ENCODE measurements around the gene EGFLAM.

The EGFLAM gene

DNA sequence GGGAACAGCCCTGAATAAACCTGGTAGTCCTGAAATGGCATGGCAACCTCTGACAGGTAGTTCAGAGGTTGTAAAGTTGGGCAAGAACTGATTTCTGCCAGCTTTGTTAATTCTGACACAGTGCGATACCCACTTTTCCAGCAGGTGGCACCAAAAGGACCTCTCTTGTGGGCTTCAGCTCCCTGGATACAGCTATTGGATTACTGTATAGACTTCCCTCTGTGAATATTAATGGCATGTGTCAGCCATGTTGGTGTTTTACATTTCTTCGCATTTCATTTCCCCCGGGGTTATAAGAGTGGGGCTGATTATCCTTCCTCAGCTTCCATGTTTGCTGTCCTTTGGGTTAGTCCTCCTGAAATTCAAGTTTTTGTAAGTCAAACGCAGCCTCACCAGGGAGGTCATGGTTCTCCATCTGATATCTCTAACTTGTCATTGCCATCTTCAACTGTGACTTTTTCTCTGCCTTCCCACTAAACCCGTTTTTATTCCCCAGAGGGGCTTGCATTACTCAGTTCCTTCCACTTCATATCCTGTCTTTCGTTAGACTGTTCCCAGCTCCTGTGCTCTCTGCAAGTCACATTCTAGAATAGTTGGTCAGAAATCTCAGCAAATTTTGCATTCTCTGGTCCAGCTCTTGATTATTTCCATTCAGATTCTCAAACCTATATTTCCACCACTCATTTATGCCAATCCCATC is 162.5 kb downstream of the EGFLAM start:
- Histone ChIP-seq H3K36me3 (ENCODE audit: control insufficient read depth in 5 of 5, insufficient read depth in 5 of 5, low read length in 5 of 5) (no peaks in the 10 kb centered on the region), H3K4me3 (ENCODE audit: low read depth in 1 of 5, low read length in 5 of 5) (no peak overlapping the region), H3K4me1 (ENCODE audit: control insufficient read depth in 5 of 5, insufficient read depth in 5 of 5, low read length in 5 of 5) (no peaks in the 10 kb centered on the region), H3K27ac (ENCODE audit: low read depth, low read length) (no peak overlapping the region), H3K9ac (ENCODE audit: low read length in 5 of 5) (no peak overlapping the region), H3K27me3 (ENCODE audit: control insufficient read depth in 5 of 5, insufficient read depth in 4 of 5, low read length in 5 of 5) (peaks cover 0 to 4% (median 0%) of the 10 kb centered on the region in 5 donors), H3K9me3 (ENCODE audit: control insufficient read depth in 5 of 5, low read length in 5 of 5) (no peaks in the 10 kb centered on the region)

DNA sequence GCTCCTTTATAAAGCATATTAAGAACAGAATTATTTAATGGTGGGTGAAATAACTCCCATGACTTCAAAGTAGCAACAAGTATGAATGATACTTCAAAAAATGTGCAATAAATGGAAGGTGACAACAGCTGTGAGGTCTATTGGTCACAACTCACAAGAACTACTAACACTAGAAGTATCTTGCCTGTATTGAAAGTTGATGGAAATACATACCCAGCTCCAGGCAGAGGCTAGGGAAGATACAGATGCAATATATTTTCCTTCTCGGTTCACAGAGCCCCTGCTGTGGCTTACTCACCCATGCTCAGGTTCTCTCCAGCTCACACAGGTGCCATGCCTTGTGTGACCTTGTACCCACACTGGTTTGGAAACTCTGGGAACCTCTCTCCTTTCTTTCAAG is 164.3 kb downstream of the EGFLAM start:
- H3K4me1 ChIP-seq (ENCODE audit: control insufficient read depth in 5 of 5, insufficient read depth in 5 of 5, low read length in 5 of 5): no peaks in the 10 kb centered on the region
- no peaks in the 10 kb centered on the region for H3K9me3 ChIP-seq (ENCODE audit: control insufficient read depth in 5 of 5, low read length in 5 of 5)
- H3K36me3 ChIP-seq (ENCODE audit: control insufficient read depth in 5 of 5, insufficient read depth in 5 of 5, low read length in 5 of 5): no peaks in the 10 kb centered on the region
- no peak overlapping the region for H3K9ac ChIP-seq (ENCODE audit: low read length in 5 of 5)
- H3K4me3 ChIP-seq (ENCODE audit: low read depth in 1 of 5, low read length in 5 of 5): no peak overlapping the region
- H3K27me3 ChIP-seq (ENCODE audit: control insufficient read depth in 5 of 5, insufficient read depth in 4 of 5, low read length in 5 of 5): peaks cover 0 to 4% (median 0%) of the 10 kb centered on the region in 5 donors
- no peak overlapping the region for H3K27ac ChIP-seq (ENCODE audit: low read depth, low read length)

DNA sequence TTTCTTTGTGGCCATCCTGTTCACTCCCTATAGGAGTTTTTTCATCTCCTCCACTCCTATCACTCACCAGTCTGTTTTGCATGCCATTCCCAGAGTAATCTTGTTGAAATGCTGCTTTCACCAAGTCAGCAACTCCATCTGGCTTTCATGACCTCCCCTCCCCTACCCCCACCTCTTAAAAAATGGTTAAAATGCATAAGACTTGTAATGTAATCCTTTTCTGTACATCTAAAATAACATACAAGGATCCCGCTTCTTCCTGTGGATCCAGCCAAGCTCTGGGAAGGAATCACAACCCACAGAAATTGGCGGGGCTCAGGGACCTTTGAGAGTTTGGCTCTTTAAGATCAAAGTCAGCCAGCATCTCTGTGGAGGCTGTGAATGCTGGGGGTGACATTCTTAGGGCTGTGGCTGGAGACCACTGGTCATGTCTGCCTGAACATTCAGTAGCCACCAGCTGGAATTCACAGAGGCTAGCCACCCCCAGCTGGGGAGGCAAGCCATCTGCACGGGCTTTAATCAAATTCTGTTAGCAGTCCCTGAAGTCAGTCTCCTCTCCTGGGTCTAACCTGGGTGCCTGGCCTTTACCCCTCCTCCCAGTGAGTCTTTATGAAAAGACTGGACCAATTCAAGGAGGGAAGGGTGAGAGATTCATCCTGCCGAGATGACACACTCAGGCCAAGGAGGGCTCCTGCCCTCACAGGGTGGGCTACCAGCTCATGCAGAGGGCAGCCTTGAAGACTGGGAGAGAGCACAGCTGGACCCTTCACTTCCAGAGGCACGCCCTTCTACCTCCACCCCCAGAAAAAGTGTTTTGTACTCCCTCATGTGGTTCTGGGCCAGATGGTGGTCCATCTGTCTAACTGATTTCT is 165.2 kb downstream of the EGFLAM start:
- no peaks in the 10 kb centered on the region for H3K4me1 ChIP-seq (ENCODE audit: control insufficient read depth in 5 of 5, insufficient read depth in 5 of 5, low read length in 5 of 5)
- no peaks in the 10 kb centered on the region for H3K36me3 ChIP-seq (ENCODE audit: control insufficient read depth in 5 of 5, insufficient read depth in 5 of 5, low read length in 5 of 5)
- no peaks in the 10 kb centered on the region for H3K9me3 ChIP-seq (ENCODE audit: control insufficient read depth in 5 of 5, low read length in 5 of 5)
- no peak overlapping the region for H3K27ac ChIP-seq (ENCODE audit: low read depth, low read length)
- peaks cover 0 to 4% (median 0%) of the 10 kb centered on the region in 5 donors for H3K27me3 ChIP-seq (ENCODE audit: control insufficient read depth in 5 of 5, insufficient read depth in 4 of 5, low read length in 5 of 5)
- no peak overlapping the region for H3K9ac ChIP-seq (ENCODE audit: low read length in 5 of 5)
- H3K4me3 ChIP-seq (ENCODE audit: low read depth in 1 of 5, low read length in 5 of 5): no peak overlapping the region

DNA sequence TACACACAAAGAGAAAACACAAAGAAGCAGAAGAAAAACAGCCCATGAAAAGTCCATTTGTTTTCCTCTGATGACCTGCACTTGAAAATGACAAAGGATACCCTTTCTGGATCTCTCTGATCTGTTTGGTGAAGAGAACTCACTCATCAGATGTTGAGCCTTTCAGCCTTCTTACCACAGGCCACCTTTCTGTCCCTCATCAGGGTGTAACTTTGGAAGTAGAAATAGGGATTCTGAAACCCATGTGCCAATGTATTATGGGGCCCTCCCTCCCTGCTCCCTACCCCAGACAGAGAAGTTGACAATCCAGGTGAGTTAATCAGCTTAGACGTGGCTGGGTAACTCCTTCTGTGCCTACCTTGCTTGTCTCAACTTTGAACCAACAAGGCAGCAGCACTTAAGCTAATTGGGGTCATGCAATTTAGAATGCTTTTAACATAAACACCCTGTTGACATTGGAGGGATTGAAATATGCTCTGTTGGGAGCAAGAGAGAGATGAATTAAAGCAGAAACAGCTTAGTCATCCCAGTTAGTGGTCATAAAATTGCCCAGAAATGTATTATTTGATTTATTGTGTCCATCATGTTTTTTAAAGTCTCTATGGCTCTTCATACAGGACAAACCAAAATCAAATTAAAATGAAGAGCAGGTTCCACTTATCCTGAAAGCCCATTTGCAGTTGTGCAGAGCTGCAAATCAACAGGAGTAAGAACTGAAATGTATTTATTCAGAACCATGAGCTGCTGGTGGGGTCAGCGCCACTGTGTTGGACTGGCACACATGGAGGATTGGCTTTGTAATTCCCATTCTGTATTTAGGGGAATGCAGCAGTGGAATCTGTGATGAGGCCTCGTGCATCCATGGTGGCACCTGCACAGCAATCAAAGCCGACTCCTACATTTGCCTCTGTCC is 166.0 kb downstream of the EGFLAM start:
- H3K4me3 ChIP-seq (ENCODE audit: low read depth in 1 of 5, low read length in 5 of 5): no peak overlapping the region
- no peaks in the 10 kb centered on the region for H3K9me3 ChIP-seq (ENCODE audit: control insufficient read depth in 5 of 5, low read length in 5 of 5)
- H3K27me3 ChIP-seq (ENCODE audit: control insufficient read depth in 5 of 5, insufficient read depth in 4 of 5, low read length in 5 of 5): peaks cover 0 to 4% (median 0%) of the 10 kb centered on the region in 5 donors
- no peak overlapping the region for H3K27ac ChIP-seq (ENCODE audit: low read depth, low read length)
- no peaks in the 10 kb centered on the region for H3K4me1 ChIP-seq (ENCODE audit: control insufficient read depth in 5 of 5, insufficient read depth in 5 of 5, low read length in 5 of 5)
- H3K36me3 ChIP-seq (ENCODE audit: control insufficient read depth in 5 of 5, insufficient read depth in 5 of 5, low read length in 5 of 5): no peaks in the 10 kb centered on the region
- H3K9ac ChIP-seq (ENCODE audit: low read length in 5 of 5): no peak overlapping the region

GRCh38 chr5:38426490-38426889 is 168.1 kb downstream of the EGFLAM start:
- no peaks in the 10 kb centered on the region for H3K36me3 ChIP-seq (ENCODE audit: control insufficient read depth in 5 of 5, insufficient read depth in 5 of 5, low read length in 5 of 5)
- H3K9me3 ChIP-seq (ENCODE audit: control insufficient read depth in 5 of 5, low read length in 5 of 5): no peaks in the 10 kb centered on the region
- no peaks in the 10 kb centered on the region for H3K4me1 ChIP-seq (ENCODE audit: control insufficient read depth in 5 of 5, insufficient read depth in 5 of 5, low read length in 5 of 5)
- no peak overlapping the region for H3K9ac ChIP-seq (ENCODE audit: low read length in 5 of 5)
- H3K27me3 ChIP-seq (ENCODE audit: control insufficient read depth in 5 of 5, insufficient read depth in 4 of 5, low read length in 5 of 5): peaks cover 0 to 4% (median 0%) of the 10 kb centered on the region in 5 donors
- H3K27ac ChIP-seq (ENCODE audit: low read depth, low read length): no peak overlapping the region
- no peak overlapping the region for H3K4me3 ChIP-seq (ENCODE audit: low read depth in 1 of 5, low read length in 5 of 5)

DNA sequence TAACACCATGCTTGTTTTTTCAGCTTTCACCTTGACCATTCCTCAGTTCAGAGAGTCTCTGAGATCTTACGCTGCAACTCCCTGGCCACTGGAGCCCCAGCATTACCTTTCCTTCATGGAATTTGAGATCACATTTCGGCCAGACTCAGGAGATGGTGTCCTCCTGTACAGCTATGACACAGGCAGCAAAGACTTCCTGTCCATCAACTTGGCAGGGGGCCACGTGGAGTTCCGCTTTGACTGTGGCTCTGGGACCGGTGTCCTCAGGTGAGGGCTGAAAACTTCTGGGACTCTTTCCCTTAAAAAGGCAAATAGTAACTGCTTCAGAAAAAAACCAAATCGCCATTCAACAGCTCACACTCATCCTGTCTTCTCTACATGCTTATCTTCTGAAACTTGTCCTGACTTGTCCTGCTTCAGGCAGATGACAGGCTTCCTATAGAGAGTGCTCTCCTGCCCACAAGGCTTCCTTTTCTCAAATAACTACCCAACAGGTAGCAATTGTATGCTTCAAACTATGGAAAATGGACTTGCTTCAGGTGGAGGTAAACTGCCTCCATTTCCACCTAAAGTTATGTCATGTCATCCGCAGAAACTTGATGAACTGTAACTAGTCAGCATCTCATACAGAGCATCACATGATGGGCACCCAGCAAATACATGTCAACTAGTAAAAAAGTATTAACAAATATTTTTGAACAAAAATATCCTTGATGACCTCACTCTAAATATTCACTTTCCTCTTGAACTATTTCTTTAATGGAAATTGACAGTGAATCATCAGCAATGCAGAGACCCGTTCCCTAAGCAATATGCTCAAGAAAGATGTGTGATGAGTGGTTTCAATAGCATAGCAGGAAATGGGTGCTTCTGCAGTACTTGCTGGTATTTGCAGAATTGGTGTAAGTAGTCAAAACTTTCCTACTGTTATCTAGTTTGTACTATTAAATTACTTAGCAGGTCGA is 168.9 kb downstream of the EGFLAM start:
- Histone ChIP-seq H3K27me3 (ENCODE audit: control insufficient read depth in 5 of 5, insufficient read depth in 4 of 5, low read length in 5 of 5) (peaks cover 0 to 4% (median 0%) of the 10 kb centered on the region in 5 donors), H3K4me1 (ENCODE audit: control insufficient read depth in 5 of 5, insufficient read depth in 5 of 5, low read length in 5 of 5) (no peaks in the 10 kb centered on the region), H3K9me3 (ENCODE audit: control insufficient read depth in 5 of 5, low read length in 5 of 5) (no peaks in the 10 kb centered on the region), H3K36me3 (ENCODE audit: control insufficient read depth in 5 of 5, insufficient read depth in 5 of 5, low read length in 5 of 5) (no peaks in the 10 kb centered on the region), H3K27ac (ENCODE audit: low read depth, low read length) (no peak overlapping the region), H3K4me3 (ENCODE audit: low read depth in 1 of 5, low read length in 5 of 5) (no peak overlapping the region), H3K9ac (ENCODE audit: low read length in 5 of 5) (no peak overlapping the region)

GRCh38 chr5:38431242-38431853 is 173.0 kb downstream of the EGFLAM start:
- no peak overlapping the region for H3K4me3 ChIP-seq (ENCODE audit: low read depth in 1 of 5, low read length in 5 of 5)
- H3K27me3 ChIP-seq (ENCODE audit: control insufficient read depth in 5 of 5, insufficient read depth in 4 of 5, low read length in 5 of 5): peaks cover 0 to 9% (median 0%) of the 10 kb centered on the region in 5 donors
- H3K4me1 ChIP-seq (ENCODE audit: control insufficient read depth in 5 of 5, insufficient read depth in 5 of 5, low read length in 5 of 5): peaks cover 0 to 12% (median 6%) of the 10 kb centered on the region in 5 donors
- no peak overlapping the region for H3K9ac ChIP-seq (ENCODE audit: low read length in 5 of 5)
- H3K36me3 ChIP-seq (ENCODE audit: control insufficient read depth in 5 of 5, insufficient read depth in 5 of 5, low read length in 5 of 5): no peaks in the 10 kb centered on the region
- H3K27ac ChIP-seq (ENCODE audit: low read depth, low read length): no peak overlapping the region
- no peaks in the 10 kb centered on the region for H3K9me3 ChIP-seq (ENCODE audit: control insufficient read depth in 5 of 5, low read length in 5 of 5)

- Histone ChIP-seq H3K4me3 (ENCODE audit: low read depth in 1 of 5, low read length in 5 of 5) (no peak overlapping the region), H3K4me1 (ENCODE audit: control insufficient read depth in 5 of 5, insufficient read depth in 5 of 5, low read length in 5 of 5) (peaks cover 4 to 19% (median 14%) of the 10 kb centered on the region in 5 donors), H3K9me3 (ENCODE audit: control insufficient read depth in 5 of 5, low read length in 5 of 5) (no peaks in the 10 kb centered on the region), H3K27me3 (ENCODE audit: control insufficient read depth in 5 of 5, insufficient read depth in 4 of 5, low read length in 5 of 5) (peaks cover 0 to 7% (median 0%) of the 10 kb centered on the region in 5 donors), H3K27ac (ENCODE audit: low read depth, low read length) (no peak overlapping the region), H3K36me3 (ENCODE audit: control insufficient read depth in 5 of 5, insufficient read depth in 5 of 5, low read length in 5 of 5) (no peaks in the 10 kb centered on the region), H3K9ac (ENCODE audit: low read length in 5 of 5) (no peak overlapping the region)
Observed at GRCh38 chr5:38433160-38433861, 175.0 kb downstream of the EGFLAM start.
